ENCODE data around the gene PCDHB3.
"Not testable (repeated sequence)": the region's sequence is repeated elsewhere in the genome, so short reads cannot be mapped to it uniquely, and the experiment has no call there.

GRCh38 chr5:141102070-141102469, 1.8 kb downstream of the PCDHB3 start:
- not testable (repeated sequence) for TF ChIP-seq POLR2A (IDR thresholded peaks at IDR 0.05)
- TF ChIP-seq, protein P1, sequence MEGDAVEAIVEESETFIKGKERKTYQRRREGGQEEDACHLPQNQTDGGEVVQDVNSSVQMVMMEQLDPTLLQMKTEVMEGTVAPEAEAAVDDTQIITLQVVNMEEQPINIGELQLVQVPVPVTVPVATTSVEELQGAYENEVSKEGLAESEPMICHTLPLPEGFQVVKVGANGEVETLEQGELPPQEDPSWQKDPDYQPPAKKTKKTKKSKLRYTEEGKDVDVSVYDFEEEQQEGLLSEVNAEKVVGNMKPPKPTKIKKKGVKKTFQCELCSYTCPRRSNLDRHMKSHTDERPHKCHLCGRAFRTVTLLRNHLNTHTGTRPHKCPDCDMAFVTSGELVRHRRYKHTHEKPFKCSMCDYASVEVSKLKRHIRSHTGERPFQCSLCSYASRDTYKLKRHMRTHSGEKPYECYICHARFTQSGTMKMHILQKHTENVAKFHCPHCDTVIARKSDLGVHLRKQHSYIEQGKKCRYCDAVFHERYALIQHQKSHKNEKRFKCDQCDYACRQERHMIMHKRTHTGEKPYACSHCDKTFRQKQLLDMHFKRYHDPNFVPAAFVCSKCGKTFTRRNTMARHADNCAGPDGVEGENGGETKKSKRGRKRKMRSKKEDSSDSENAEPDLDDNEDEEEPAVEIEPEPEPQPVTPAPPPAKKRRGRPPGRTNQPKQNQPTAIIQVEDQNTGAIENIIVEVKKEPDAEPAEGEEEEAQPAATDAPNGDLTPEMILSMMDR (IDR thresholded peaks at IDR 0.05), result not testable (repeated sequence)
